Stimulated activated CD4-positive, alpha-beta T cell treated with anti-CD3 and anti-CD28 coated beads, Interleukin-1b, Interleukin-23, amount 100 ng/mL, for 1 hour (primary cell): ENCODE results near the gene MAGOHB.

Experiments
- DNase-seq, 2 donors: peaks; one replicate each; pipeline ENCODE4 v3.0.0-alpha.2; 2020; ENCODE audit warnings: low read depth in 2 of 2

The MAGOHB gene

GRCh38 chr12:10554756-10555481, 58.5 kb downstream of the MAGOHB start:
- no peak for DNase-seq

- no peak for DNase-seq
Measured at GRCh38 chr12:10554228-10554755, 59.1 kb downstream of the MAGOHB start.
